ENCODE measurements around the gene TTC27. TPM values are rescaled to one million over a fixed set of nuclear protein-coding genes. Genes with fewer than 3 reads are reported as not detected.
A peak's percentile ranks its signal among the peaks of the same experiment; 100 is the strongest.
"Not testable (repeated sequence)": the region's sequence is repeated elsewhere in the genome, so short reads cannot be mapped to it uniquely, and the experiment has no call there.

Gene TTC27
- 10 to 100 TPM; 34.9 to 37.3 TPM for total RNA-seq

GRCh38 chr2:32627814-32628579 lies at the start of gene TTC27:
Gene TTC27 (plus strand): TSS chr2:32628050. CDS start chr2:32628293, 243 bp downstream.
- peak within 1 kb of the TSS; percentile 93 for H3K4me3 Mint-ChIP-seq
- no peaks in the 10 kb centered on the region for H3K9me3 Mint-ChIP-seq
- peak within 1 kb of the TSS; percentile 96 for H3K27ac Mint-ChIP-seq
- DNase-seq: peak; percentile 94
- peaks cover 29% of the 10 kb centered on the region for H3K4me1 Mint-ChIP-seq
- H3K27me3 Mint-ChIP-seq: no peaks in the 10 kb centered on the region
- H3K36me3 Mint-ChIP-seq: peaks cover 24% of the 10 kb centered on the region

DNA sequence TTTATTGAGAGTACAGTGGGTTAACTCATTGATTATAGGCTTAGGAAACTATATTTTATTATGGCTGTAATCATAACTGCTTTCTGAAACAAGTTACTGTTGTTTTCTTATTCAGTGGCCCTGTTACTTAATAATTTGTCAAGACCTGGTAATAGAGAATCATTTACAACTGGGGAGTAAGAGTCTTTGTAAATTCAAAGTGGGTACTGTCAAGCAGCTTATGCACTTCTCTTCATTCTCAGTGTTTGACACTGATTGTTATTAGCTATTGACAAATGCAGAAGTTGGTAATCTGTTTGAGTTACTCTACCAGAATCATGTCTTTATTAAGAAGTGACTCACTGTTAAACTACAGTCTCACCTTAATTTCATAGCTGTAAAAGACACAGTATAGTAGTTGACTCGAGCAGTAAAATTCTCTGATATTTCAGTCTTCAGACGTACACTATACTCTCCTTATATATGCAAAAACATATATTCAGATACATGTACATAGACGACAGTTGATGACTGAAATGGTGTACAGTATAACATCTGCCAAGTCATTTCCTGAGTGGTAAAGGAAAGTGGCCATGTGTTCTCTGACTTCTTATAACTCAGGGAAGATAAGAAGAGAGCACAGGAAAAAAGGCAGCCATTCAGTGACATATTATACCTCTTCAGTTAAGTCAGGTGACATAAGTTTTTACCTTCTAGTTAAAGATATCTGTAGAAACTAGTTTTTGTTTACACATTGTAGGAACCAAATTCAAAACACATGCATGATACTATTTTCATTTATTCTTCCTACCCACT lies 36.0 kb upstream of the TTC27 start:
- DNase-seq: no peak
- no peaks in the 10 kb centered on the region for H3K9me3 Mint-ChIP-seq
- H3K4me3 Mint-ChIP-seq: no peak overlapping the region
- H3K27ac Mint-ChIP-seq: peak overlapping the region; percentile 89
- H3K36me3 Mint-ChIP-seq: peaks cover 33% of the 10 kb centered on the region
- no peaks in the 10 kb centered on the region for H3K27me3 Mint-ChIP-seq
- H3K4me1 Mint-ChIP-seq: peaks cover 27% of the 10 kb centered on the region

DNA sequence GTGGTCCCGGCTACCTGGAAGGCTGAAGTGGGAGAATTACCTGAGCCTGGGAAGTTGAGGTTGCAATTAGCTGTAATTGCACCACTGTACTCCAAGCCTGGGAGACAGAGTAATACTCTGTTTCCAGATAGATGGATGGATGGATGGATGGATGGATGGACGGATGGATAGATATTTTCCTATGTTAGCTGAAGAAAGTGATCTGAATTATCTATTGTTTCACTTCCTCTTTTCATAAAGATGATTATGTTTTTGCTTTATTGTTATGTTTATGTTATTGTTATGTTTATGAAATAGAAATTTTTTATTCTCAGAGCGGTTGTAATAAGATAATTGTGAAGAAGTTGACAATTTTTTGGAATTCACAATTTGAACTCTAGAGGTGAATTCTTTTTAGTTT lies 33.3 kb upstream of the TTC27 start:
- H3K9me3 Mint-ChIP-seq: no peaks in the 10 kb centered on the region
- H3K4me3 Mint-ChIP-seq: no peak overlapping the region
- H3K27ac Mint-ChIP-seq: no peak overlapping the region
- no peaks in the 10 kb centered on the region for H3K27me3 Mint-ChIP-seq
- peaks cover 29% of the 10 kb centered on the region for H3K36me3 Mint-ChIP-seq
- H3K4me1 Mint-ChIP-seq: peaks cover 25% of the 10 kb centered on the region
- DNase-seq: no peak

DNA sequence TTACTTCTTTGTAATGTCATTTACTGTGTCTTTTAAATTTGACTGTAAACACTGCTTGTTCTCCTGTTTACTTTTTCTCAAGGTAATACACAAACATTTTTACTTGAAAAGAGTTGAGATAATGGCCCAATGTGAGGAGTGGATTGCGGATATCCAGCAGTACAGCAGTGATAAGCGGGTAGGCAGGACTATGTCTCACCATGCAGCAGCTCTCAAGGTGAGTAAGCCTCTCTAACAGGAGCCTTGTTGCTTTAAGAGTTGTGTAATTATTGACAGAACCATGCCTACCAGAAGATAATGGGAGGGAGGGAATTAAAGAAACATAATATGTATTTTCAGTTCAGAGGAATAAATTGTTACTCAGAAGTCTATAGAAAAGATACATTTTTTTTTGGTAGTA lies 16.5 kb upstream of the TTC27 start:
- Mint-ChIP-seq H3K4me1 (no peaks in the 10 kb centered on the region), H3K27me3 (no peaks in the 10 kb centered on the region), H3K27ac (no peak overlapping the region), H3K36me3 (peaks cover 10% of the 10 kb centered on the region), H3K4me3 (no peak overlapping the region), H3K9me3 (no peaks in the 10 kb centered on the region)
- DNase-seq: no peak

DNA sequence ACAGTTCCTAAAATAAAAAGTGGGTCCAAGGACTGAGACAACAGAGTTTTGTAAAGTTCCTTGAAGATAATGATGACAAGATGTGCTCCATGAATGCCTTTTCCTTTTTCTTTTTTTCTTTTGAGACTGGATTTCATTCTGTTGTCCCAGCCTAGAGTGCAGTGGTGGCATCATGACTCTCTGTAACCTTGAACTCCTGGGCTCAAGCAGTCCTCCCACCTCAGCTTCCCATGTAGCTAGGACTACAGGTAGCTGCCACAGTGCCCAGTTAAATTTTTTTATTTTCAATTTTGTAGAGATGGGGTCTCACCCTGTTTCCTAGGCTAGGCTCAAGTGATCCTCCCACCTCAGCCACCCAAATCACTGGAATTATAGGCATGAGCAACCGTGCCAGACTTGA lies 16.1 kb upstream of the TTC27 start:
- no peak overlapping the region for H3K4me3 Mint-ChIP-seq
- no peak overlapping the region for H3K27ac Mint-ChIP-seq
- H3K27me3 Mint-ChIP-seq: no peaks in the 10 kb centered on the region
- DNase-seq: no peak
- H3K4me1 Mint-ChIP-seq: no peaks in the 10 kb centered on the region
- peaks cover 10% of the 10 kb centered on the region for H3K36me3 Mint-ChIP-seq
- no peaks in the 10 kb centered on the region for H3K9me3 Mint-ChIP-seq

DNA sequence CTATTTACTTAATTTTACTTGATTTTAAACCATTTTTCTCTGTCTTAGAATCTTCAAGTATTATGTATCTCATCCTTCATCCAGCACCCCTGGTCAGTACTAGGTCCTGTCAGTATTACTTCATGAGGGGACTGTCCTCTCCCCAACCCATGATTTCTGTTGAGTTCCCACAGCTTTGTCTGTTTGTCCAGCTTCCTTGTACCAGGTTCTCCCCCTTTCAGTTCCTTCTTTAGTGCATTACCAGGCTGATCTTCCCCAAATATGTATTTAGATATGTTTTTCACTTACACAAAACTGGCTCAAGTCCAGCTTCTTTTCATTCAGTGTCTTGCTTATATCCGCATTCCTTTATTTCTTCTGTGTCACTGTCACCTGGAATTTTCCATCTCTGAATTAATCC lies 13.8 kb upstream of the TTC27 start:
- H3K27me3 Mint-ChIP-seq: no peaks in the 10 kb centered on the region
- H3K9me3 Mint-ChIP-seq: no peaks in the 10 kb centered on the region
- peaks cover 16% of the 10 kb centered on the region for H3K36me3 Mint-ChIP-seq
- no peaks in the 10 kb centered on the region for H3K4me1 Mint-ChIP-seq
- no peak for DNase-seq
- H3K27ac Mint-ChIP-seq: peak overlapping the region; percentile 42
- H3K4me3 Mint-ChIP-seq: no peak overlapping the region

- Mint-ChIP-seq H3K27ac (no peak overlapping the region), H3K27me3 (no peaks in the 10 kb centered on the region), H3K4me1 (no peaks in the 10 kb centered on the region), H3K9me3 (no peaks in the 10 kb centered on the region), H3K4me3 (no peak overlapping the region), H3K36me3 (peaks cover 15% of the 10 kb centered on the region)
- DNase-seq: no peak
Observed at GRCh38 chr2:32617599-32618189, 10.2 kb upstream of the TTC27 start.

DNA sequence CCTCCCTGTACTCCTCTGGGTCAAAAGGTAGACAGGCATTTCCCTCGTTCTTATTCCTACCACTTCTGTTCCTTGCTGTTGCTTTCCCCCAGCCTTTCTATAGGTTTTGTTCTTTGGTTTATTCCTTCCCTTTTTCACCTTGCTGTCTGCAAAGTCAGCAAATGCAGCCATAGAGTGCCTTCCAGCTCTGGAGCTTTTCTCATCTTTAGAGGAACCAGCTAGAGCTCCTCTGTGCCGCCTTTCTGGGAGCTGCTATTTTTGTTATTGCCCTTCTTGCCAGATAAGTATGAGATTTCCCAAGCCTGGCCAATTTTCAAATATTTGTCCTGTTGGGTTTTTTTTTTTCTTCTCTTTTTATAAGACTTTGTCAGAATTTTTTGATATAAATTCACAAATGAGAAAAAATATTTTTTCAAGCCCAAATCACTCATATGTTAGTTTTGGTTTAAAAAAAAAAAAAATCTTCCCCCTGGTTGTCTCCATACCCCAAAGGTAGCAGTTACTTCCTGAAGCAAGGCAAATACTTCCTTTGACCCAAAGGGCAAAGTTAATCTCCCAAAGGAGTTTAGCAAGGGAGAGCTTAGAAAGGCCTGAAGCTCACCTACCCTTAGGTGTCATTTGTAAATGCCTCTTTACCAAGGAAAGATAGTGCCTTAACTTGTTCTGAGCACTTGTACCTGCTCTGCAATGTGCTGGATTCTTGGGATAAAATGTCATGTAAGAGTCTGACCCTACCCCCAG lies 5.1 kb upstream of the TTC27 start:
- no peak for DNase-seq
- Mint-ChIP-seq H3K36me3 (peaks cover 11% of the 10 kb centered on the region), H3K27ac (no peak overlapping the region), H3K4me1 (peaks cover 7% of the 10 kb centered on the region), H3K9me3 (no peaks in the 10 kb centered on the region), H3K4me3 (no peak overlapping the region), H3K27me3 (no peaks in the 10 kb centered on the region)

DNA sequence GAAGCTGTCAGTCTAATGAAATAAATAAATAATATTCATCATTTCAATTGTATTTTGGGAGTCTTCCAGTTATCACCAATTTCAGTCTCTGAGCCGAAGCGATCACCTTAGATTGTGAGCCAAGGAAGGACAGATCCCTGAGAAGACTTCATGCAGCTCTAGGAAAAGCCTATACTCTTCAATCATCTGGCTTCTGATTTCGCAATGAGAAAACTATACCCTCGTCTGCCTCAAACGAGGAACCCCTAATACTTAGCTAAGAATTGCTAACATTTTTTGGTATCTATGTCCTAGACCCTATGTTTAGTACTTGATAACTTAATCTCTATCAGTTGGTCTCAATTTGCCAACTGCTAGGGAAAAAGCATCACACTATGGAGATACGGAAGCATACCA lies 4.5 kb upstream of the TTC27 start:
- H3K4me3 Mint-ChIP-seq: no peak overlapping the region
- H3K36me3 Mint-ChIP-seq: peaks cover 11% of the 10 kb centered on the region
- H3K9me3 Mint-ChIP-seq: no peaks in the 10 kb centered on the region
- H3K27me3 Mint-ChIP-seq: no peaks in the 10 kb centered on the region
- no peak for DNase-seq
- H3K4me1 Mint-ChIP-seq: peaks cover 7% of the 10 kb centered on the region
- no peak overlapping the region for H3K27ac Mint-ChIP-seq

- H3K36me3 Mint-ChIP-seq: peaks cover 11% of the 10 kb centered on the region
- no peak overlapping the region for H3K4me3 Mint-ChIP-seq
- H3K9me3 Mint-ChIP-seq: no peaks in the 10 kb centered on the region
- no peak for DNase-seq
- H3K4me1 Mint-ChIP-seq: peaks cover 13% of the 10 kb centered on the region
- H3K27ac Mint-ChIP-seq: no peak overlapping the region
- no peaks in the 10 kb centered on the region for H3K27me3 Mint-ChIP-seq
Observed at GRCh38 chr2:32624812-32625211, 3.0 kb upstream of the TTC27 start.

- Mint-ChIP-seq H3K4me1 (peaks cover 17% of the 10 kb centered on the region), H3K36me3 (peaks cover 17% of the 10 kb centered on the region), H3K9me3 (no peaks in the 10 kb centered on the region), H3K27me3 (no peaks in the 10 kb centered on the region), H3K27ac (peak overlapping the region; percentile 96), H3K4me3 (peak overlapping the region; percentile 93)
- DNase-seq: no peak
Observed at GRCh38 chr2:32626639-32627221, 1.1 kb upstream of the TTC27 start.

GRCh38 chr2:32627441-32627813 lies 423 bp upstream of the TTC27 start:
- peaks cover 22% of the 10 kb centered on the region for H3K36me3 Mint-ChIP-seq
- peak overlapping the region; percentile 96 for H3K27ac Mint-ChIP-seq
- H3K9me3 Mint-ChIP-seq: no peaks in the 10 kb centered on the region
- H3K4me1 Mint-ChIP-seq: peaks cover 23% of the 10 kb centered on the region
- peak overlapping the region; percentile 93 for H3K4me3 Mint-ChIP-seq
- H3K27me3 Mint-ChIP-seq: no peaks in the 10 kb centered on the region
- no peak for DNase-seq

DNA sequence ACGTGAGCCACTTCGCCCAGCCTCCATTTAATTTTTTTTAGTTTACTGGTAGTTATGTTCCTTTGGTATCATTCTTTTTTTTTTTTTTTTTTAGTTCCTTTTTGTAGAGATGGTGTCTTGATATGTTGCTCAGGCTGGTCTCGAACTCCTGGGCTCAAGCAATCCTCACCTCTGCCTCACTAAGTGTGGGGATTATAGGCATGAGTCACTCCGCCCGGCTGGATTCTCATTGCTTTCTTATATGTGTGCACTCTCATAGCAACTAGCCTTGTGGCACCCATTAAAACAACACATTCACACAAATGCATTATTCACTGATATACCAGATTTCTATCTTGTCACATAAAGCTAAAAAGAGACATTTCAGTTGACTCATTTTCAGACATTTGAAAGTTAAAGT lies 4.2 kb downstream of the TTC27 start:
- Mint-ChIP-seq H3K9me3 (no peaks in the 10 kb centered on the region), H3K36me3 (peaks cover 19% of the 10 kb centered on the region), H3K27me3 (no peaks in the 10 kb centered on the region), H3K4me3 (no peak overlapping the region), H3K4me1 (peaks cover 28% of the 10 kb centered on the region), H3K27ac (no peak overlapping the region)
- peak; percentile 20 for DNase-seq

- H3K36me3 Mint-ChIP-seq: peaks cover 17% of the 10 kb centered on the region
- H3K27me3 Mint-ChIP-seq: no peaks in the 10 kb centered on the region
- no peaks in the 10 kb centered on the region for H3K9me3 Mint-ChIP-seq
- no peak overlapping the region for H3K27ac Mint-ChIP-seq
- peaks cover 21% of the 10 kb centered on the region for H3K4me1 Mint-ChIP-seq
- no peak overlapping the region for H3K4me3 Mint-ChIP-seq
- DNase-seq: no peak
Observed at GRCh38 chr2:32633040-32633439, 5.2 kb downstream of the TTC27 start.

GRCh38 chr2:32638548-32638947 lies 10.7 kb downstream of the TTC27 start:
- not testable (repeated sequence) for H3K27me3 Mint-ChIP-seq, H3K36me3 Mint-ChIP-seq, H3K4me1 Mint-ChIP-seq, H3K27ac Mint-ChIP-seq, DNase-seq, H3K9me3 Mint-ChIP-seq, H3K4me3 Mint-ChIP-seq

Measured in activated naive CD8-positive, alpha-beta T cell treated with anti-CD3 and anti-CD28 coated beads for 36 hours (primary cell).